Nucleus accumbens (tissue), 56 donors: ENCODE results near the gene PRPH.
"Not testable (repeated sequence)": the region's sequence is repeated elsewhere in the genome, so short reads cannot be mapped to it uniquely, and the experiment has no call there.

Experiments used
- DNase-seq, 56 donors: peaks; one replicate each; lab custom pipeline; 2025; lab: John Stamatoyannopoulos, UW

PRPH gene

DNA sequence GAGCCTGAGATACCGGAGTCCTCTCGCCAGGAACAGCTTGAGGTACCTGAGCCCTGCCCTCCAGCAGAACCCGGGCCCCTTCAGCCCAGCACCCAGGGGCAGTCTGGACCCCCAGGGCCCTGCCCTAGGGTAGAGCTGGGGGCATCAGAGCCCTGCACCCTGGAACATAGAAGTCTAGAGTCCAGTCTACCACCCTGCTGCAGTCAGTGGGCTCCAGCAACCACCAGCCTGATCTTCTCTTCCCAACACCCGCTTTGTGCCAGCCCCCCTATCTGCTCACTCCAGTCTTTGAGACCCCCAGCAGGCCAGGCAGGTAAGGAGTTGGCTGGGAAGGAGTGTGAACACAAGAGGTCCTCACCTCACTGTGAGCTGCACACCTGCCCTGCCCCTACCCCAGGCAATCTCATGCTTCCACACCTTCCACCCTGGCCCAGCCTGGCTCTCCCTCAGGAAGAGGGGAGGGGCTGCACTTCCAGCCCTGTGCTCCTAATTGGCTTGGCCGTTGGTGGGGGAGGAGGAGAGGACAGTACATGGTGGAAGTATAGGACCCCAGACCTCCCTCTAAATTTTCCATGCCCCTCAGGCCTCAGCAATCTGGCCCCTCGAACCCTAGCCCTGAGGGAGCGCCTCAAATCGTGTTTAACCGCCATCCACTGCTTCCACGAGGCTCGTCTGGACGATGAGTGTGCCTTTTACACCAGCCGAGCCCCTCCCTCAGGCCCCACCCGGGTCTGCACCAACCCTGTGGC, 35.9 kb downstream of the PRPH start:
- DNase-seq = no peak

GRCh38 chr12:49331380-49332222, 36.7 kb downstream of the PRPH start:
- DNase-seq = peak in 45 of 56 donors; percentile 13 to 78 (median 38)

DNA sequence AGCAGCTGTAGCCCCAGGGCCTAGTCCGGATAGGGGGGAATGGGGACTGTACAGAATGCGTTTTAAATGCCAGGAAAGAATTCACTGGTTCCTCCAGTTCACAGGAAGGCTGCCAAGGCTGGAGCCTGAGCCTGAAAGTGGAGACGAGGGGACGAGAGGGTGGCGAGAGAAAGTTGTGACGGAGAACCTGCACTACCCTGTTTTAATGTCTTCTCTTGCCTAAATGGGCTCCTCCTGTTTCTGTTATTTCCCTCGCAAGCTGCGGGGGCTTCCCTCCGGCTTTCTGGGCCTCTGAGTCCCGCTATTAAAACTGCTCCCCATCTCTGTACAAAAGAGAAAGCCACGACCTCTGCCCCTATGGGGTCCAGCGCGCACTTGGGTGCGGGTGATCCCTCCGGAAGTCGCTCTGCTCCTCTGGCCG, 37.5 kb downstream of the PRPH start:
- no peak for DNase-seq

- no peak for DNase-seq
Measured at GRCh38 chr12:49332891-49333371, 38.0 kb downstream of the PRPH start.

DNA sequence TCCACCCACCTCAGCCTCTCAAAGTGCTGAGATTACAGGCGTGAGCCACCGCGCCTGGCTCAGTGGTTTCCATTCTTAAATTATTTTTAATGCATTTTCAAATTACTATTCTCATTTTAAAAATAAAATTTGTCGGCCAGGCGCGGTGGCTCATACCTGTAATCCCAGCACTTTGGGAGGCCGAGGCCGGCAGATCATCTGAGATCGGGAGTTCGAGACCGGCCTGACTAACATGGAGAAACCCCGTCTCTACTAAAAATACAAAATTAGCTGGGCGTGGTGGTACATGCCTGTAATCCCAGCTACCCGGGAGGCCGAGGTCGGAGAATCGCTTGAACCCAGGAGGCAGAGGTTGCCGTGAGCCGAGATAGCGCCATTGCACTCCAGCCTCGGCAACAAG, 38.8 kb downstream of the PRPH start:
- DNase-seq = not testable (repeated sequence)

- DNase-seq = no peak
Measured at GRCh38 chr12:49334226-49334625, 39.3 kb downstream of the PRPH start.

- no peak for DNase-seq
Measured at GRCh38 chr12:49334681-49335080, 39.7 kb downstream of the PRPH start.

DNA sequence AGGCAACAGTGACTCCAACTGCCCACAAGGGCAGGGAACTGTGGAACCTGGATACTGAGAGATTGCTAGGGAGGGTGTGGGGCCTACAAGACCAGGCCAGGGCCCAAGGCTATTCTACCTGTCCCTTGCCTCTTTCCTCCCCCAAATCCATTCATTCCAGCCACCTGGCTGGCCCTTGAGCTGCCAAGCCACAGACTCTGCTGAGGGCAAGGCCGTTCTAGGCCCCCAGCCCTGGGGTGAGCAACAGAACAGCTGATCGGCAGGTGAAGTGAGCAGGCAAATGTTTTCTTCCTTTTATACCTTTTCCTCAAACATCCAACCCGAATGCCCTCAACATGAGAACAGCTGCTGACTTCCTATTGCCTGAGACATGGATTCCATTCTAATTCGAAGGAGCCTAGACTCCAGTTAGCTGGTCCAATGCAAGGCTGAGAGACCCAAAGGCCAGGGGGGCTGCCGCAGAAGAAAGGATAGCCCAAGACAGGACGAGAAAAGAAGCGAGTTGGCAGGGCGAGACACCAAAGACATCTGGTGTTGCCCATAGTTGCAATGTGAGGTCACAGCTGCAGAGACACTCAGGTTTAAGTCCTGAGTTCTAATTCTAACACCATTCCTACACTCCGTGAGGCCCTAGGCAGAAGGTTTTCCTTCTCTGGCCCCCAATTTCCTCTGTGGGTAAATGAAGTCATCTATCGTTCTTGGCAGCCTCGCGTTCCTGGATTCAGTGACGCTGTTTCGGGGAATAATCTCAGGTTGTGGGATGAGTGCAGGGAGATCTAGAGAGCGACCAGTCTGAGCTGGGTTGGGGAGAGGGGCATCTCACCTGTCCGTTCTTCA, 40.4 kb downstream of the PRPH start:
- DNase-seq = no peak

DNA sequence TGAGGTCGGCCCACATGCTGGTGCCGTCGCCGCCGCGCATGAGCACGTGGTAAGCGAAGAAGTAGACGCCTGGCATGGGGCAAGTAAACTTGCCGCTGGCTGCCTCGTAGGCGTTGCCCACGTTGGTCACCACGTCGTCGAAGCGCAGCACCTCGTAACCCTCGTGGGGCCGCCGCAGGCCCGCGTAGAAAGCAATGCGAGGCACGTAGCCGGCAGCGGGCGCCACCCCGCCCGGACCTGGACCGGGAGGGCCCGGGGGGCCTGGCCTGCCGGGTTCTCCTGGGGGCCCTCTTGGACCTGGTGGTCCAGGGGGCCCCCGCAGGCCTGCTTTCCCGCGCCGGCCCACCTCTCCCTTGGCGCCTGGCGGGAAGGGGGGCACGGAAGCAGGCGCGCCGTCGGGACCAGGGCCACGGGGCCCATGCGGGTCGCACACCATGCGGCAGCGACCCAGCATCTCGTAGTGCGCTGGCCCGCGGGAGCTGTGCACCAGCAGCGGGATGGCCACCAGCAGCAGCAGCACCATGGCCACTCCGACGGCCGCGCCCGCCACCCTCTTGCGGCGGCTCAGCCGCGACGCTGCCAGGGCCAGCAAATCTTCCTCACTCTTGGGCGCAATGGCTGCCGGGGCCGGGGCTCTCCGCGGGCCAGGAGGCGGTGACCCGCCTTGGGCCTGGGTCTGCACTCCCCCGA, 41.2 kb downstream of the PRPH start:
- no peak for DNase-seq

- peak in 47 of 56 donors; percentile 6 to 86 (median 48) for DNase-seq
Measured at GRCh38 chr12:49336645-49337584, 42.0 kb downstream of the PRPH start, which contains the start of gene C1QL4. Gene C1QL4, minus strand, starts transcription at chr12:49337188. Its CDS starts 711 bp downstream, at chr12:49336477.

DNA sequence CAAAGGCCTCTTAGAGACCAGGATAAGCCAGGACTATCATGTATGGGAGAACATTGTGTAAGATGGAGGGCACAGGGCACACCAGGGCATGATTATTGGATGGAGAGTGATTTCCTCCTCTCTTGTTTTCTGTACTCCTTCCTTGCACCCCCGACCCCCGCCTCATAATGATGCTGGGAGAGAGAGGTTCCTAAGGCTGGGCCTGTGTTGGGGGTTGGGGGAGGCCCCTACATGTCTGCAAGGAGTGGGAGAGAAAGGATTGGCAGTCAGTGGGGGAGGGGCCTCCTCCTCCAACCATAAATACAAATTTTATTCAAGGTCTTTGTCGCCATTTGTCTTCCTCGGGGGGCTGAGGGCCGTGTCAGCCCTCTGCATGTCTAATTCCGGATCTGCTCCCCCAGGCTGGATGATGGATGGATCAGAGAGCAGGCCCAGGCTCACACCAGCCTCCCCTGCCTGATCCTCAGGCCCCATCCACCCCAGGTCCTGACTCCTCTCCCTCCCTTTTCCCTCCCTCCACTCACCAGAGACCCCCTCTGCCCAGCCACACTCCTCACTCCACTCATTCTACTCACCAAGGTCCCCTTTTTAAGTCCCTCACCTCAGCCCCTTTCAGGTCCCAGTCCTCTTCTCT, 44.0 kb downstream of the PRPH start:
- DNase-seq = no peak

- DNase-seq = peak in 1 of 56 donors; percentile 2
Measured at GRCh38 chr12:49339464-49339861, 44.5 kb downstream of the PRPH start.

DNA sequence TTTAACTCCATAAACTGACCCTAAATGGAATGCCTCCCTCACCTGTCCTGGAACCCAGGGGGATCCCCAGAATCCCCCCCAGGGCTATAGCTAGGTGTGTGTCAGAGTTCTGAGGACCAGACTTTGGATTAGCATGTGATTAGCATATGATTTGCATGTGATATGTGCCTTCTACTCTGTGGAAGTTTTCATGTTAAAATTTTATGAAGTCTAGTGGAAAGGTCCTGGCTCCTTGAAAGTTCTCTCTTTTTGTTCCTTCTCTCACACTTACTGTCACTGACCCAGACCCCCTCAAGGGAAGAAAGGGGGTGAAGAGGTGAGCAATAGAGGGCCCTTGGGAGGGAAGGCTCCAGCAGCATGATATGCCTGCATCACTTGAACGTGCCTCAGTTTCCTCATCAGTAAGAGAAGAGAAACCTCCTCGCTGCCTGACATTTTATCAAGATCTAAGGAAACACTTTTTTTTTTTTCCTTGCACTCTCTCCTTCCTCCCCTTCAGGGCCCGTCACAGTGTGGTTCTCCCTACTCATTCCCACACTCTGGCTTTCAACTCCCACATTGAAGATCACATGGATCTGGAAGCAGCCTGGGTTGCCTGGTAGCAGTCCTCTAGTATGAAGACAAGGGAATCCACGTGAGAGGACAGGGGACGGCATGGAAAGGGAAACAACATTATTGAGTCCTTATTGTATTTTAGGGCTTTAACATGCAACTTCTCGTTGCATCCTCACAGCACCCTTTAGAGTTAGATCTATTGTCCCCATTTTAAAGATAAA, 45.3 kb downstream of the PRPH start:
- no peak for DNase-seq

GRCh38 chr12:49340971-49341776, 46.2 kb downstream of the PRPH start:
- no peak for DNase-seq

GRCh38 chr12:49341777-49342065, 46.8 kb downstream of the PRPH start:
- no peak for DNase-seq

GRCh38 chr12:49342066-49342913, 47.3 kb downstream of the PRPH start:
- peak in 42 of 56 donors; percentile 13 to 84 (median 46) for DNase-seq
